HG02938 (cell line): ENCODE measurements around the gene SPIRE1.
"Not testable (repeated sequence)": the region's sequence is repeated elsewhere in the genome, so short reads cannot be mapped to it uniquely, and the experiment has no call there.

Experiments
- ATAC-seq: cut with Tn5 transposase; IDR thresholded peaks from one replicate; pipeline ENCODE4 v1.9.1; 2021; ENCODE audit warnings: mild to moderate bottlenecking, moderate library complexity; ENCODE audit not compliant: unreplicated experiment

SPIRE1 gene

GRCh38 chr18:12599966-12600365 lies 57.9 kb downstream of the SPIRE1 start:
- ATAC-seq = no peak

- no peak for ATAC-seq
Observed at GRCh38 chr18:12599543-12599942, 58.4 kb downstream of the SPIRE1 start.

DNA sequence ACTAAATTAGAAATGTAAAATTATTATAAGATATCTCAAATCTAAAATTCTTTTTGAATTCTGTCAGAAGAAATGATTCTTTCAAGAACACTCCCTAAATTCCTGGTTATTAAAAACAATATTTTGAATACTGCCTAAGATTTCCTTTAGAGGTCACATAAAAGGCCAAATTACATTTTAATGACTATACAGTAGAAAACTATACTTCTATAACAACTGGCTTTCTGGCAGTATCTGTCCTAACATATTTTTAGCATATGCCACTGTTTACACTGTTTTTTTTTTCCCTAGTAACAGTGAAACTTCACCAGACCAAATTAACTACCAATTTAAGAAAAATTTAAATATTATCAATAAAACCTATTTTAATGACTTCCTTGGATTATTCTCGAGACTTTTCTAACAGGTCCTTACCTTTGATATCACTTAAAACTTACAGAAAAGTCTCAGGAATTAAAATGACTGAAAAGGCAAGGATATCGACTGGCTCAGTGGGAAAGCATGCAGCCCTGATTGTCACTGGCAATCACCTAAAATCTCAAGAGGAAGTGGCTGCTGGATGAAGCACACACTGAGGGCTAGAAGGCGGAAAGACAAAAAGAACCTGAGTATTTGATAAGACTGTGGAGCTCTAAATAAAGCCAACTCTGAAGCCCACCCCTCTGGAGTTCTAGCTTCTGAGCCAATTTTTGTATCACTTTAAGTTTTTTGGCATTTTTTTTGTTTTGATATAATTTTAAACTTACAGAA lies 59.6 kb downstream of the SPIRE1 start:
- ATAC-seq = no peak

- ATAC-seq = no peak
Observed at GRCh38 chr18:12597760-12598159, 60.1 kb downstream of the SPIRE1 start.

GRCh38 chr18:12595571-12596255 lies 62.2 kb downstream of the SPIRE1 start:
- ATAC-seq = no peak

GRCh38 chr18:12593866-12594265 lies 64.0 kb downstream of the SPIRE1 start:
- ATAC-seq = no peak

GRCh38 chr18:12592597-12593127 lies 65.2 kb downstream of the SPIRE1 start:
- no peak for ATAC-seq

DNA sequence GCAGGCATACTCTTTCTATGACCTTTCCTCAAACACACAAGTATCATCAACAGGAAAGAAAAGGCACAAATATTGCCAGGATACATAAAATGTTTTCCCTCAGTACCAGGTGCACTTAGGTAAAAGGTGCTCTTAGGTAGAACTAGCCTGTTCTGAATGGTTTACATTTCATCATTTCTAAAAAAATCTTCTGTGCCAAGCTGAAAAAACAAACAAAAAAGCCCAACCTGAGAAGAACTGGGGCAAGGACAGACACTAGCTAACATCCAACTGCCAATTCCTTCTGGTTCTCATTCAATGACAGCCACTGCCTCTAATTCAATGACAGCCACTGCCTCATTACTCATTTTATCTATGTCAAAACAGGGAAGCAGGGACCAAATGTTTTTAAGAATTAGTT lies 68.5 kb downstream of the SPIRE1 start:
- ATAC-seq = no peak

DNA sequence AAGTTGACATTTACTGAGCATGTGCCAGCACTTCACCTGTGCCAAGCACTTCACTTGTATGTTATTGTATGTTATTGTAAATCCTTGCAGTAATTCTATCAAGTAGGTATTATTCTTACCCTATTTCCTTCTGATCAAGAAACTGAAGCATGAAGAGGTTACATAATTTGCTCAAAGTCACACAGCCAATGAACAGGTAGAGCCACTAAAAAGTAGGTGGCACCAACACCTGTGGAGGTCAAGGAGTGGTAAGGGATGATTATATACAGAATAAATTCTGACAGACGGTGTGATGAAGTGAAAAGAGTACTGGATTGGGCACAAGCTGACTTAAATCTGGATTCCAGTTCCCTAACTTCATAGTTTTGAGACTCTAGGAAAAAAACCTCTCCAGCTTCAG lies 71.0 kb downstream of the SPIRE1 start:
- ATAC-seq = no peak

DNA sequence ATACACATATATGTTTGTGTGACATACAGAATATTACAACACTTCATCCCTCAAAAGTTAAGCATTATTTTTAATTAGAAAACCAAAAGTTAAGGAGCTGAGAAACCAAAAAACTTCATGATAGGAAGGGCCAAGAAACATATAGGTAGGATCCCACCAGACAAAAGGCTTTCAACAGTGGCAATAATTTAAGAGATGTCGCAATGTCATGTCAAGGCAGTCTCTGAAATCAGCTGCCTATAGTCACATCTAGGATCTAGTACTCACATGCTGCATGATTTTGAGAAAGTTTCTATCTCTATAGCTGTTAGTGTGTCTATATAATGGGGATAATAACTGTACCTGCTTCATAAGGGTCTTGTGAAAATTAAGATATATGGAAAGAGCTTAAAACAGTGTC lies 72.7 kb downstream of the SPIRE1 start:
- no peak for ATAC-seq

DNA sequence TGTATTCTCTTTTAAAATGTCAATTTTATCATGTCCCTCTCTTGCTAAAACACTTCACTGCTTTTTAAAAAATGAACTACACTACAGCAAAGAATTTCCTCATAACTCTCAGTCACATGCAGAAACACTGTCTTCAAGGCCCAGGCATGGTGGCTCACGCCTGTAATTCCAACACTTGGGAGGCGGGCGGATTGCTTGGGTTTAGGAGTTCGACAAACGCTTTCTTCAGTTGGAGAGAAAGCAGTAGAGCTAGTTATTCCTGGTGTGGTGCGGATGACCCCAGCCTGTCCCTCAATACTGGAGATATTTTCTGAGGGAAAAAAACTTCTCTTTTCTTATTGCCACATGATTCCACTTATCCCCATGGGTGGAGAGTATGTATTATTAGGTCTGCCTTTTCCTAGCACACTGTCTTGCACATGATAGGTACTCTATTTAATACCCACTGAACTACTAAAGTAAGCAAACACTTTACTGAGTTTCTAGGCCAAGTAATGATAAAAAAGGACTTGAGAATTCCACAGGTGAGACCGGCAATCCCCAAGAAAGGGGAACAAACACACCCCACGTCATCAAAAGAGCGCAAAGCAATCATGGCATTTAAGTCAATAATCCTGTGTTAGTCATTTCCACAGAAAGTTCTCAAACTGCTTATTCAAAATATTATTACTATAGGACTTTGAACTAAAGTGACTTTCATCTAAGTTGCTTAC lies 77.1 kb downstream of the SPIRE1 start:
- no peak for ATAC-seq

DNA sequence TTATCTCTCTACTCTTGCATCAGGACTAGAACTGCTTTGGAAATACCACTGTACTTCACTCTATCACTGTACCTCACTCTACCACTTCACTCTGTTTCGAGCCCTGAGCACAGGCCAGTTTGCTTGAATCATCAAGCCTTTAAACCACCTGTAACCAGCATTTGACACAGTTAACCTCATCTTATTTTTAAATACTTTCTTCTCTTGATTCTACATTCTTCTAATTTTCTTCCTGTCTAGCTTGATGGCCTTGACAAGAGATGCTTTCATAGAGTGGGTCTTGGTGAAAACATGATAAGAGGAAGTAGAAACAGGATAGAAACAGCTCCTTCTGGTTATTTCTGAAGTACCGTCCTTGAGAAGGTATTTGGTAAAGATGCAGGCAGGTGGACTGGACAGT lies 78.1 kb downstream of the SPIRE1 start:
- no peak for ATAC-seq

DNA sequence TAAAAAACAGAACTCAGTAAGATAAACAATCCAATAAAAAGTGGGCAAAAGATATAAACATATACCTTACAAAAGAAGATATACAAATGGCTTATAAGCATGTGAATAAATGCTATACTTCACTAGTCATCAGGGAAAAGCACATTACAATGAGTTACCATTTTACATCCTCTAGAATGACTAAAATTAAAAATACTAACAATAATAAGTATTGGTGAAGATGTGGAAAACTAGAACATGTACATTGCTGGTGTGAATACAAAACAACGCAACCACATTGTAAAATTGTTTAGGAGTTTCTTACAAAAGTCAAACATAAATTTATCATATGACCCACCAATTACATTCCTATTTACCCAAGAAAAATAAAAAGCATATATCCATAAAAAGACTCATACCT lies 80.1 kb downstream of the SPIRE1 start:
- no peak for ATAC-seq

- no peak for ATAC-seq
Observed at GRCh38 chr18:12574494-12575185, 83.3 kb downstream of the SPIRE1 start.

DNA sequence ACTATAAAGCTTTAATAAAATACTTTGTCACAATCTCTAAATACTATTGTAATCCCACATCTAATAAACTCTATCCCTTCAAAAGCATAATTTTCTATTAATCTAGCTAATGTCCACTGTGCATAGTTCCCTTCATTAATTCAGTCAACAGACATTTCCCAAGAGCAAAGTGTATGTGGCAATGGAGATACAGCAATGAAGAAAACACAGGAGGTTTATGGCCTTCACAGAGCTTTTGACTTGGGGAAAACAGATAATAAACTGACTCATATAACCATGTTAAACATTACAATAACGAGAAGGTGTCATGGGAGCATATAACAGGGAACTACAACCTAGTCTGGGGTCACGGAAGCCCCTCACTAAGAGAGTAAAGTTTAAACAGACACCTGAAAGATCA lies 86.3 kb downstream of the SPIRE1 start:
- ATAC-seq = no peak

- ATAC-seq = no peak
Observed at GRCh38 chr18:12569791-12570190, 88.1 kb downstream of the SPIRE1 start.

- ATAC-seq = no peak
Observed at GRCh38 chr18:12567849-12568248, 90.1 kb downstream of the SPIRE1 start.

DNA sequence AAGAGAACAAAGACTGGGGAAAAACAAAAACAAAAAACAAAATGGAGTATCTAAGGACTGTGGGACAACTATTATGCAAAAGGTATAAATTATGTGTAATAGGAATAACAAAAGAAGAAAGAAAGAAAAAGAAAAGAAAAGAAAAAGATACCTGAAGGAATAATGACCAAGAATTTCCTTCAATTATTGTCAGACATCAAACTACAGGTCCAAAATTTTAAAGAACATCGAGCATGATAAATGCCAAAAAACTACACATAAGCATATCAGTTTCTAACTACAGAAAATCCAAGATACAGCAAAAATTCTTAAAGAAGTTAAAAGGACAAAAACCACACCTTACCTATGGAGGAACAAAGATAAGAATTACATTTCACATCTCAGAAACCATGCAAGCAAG lies 93.0 kb downstream of the SPIRE1 start:
- ATAC-seq = no peak

DNA sequence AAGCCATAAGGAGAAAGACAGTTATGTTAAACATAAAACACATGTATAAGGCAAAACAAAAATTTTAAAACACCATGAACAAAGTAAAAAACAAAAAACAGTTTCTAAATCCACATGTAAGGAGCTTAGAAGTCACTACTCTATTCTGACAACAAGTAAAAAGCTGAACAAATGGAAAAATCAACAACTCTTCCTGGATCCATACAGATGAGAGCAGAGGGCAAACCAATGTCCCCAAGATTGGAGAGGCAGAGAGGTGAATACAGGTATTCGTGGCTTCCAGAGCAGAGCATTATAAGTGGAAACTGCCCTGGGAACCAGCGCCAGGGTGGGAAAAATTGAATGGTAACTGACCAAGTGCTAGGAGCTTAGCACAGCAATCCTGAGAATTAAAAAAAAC lies 93.5 kb downstream of the SPIRE1 start:
- ATAC-seq = no peak

DNA sequence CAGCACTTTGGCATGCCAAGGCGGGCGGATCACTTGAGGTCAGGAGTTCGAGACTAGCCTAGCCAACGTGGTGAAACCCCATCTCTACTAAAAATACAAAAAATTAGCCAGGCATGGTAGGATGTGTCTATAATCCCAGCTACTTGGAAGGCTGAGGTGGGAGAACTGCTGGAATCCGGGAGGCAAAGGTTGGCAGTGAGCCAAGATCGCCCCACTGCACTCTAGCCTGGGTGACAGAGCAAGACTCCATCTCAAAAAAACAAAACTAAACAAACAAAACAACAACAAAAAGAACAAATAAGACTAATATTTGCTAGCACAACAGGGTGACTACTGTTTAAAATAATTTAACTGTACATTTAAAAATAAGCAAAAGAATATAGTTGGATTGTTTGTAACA lies 97.3 kb downstream of the SPIRE1 start:
- ATAC-seq = not testable (repeated sequence)

DNA sequence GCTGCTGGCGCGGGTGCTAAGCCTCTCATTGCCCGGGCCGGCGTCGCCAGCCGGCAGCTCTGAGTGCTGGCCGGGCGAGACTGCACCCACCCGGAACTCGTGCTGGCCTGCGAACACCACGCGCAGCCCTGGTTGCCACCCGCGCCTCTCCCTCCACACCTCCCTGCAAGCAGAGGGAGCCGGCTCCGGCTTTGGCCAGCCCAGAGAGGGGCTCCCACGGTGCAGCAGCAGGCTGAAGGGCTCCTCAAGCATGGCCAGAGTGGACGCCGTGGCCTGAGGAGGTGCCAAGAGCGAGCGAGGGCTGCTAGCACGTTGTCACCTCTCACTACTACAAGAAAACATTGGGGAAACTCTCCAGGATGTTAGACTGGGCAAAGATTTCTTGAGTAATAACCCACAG lies 98.6 kb downstream of the SPIRE1 start:
- no peak for ATAC-seq
